Neural progenitor cell (in vitro differentiated cells): ENCODE measurements around the gene SELENOM.

Experiments
- EZH2 ChIP-seq: fragments of 200-600 bp; sonication (generic); IDR thresholded peaks from 2 replicates; pipeline ENCODE4 v1.6.1; 2017; ENCODE audit warnings: antibody characterized with exemption, mild to moderate bottlenecking, moderate library complexity
- EZH2phosphoT487 ChIP-seq: fragments of 200-600 bp; sonication (generic); IDR thresholded peaks from 2 replicates; pipeline ENCODE4 v1.6.1; 2017; ENCODE audit warnings: antibody characterized with exemption
- TF ChIP-seq, protein P1 (sequence below): fragments of 200-600 bp; sonication (generic); IDR thresholded peaks from 2 replicates; pipeline ENCODE4 v1.5.1; 2017; ENCODE audit warnings: antibody characterized with exemption, mild to moderate bottlenecking

DNA sequence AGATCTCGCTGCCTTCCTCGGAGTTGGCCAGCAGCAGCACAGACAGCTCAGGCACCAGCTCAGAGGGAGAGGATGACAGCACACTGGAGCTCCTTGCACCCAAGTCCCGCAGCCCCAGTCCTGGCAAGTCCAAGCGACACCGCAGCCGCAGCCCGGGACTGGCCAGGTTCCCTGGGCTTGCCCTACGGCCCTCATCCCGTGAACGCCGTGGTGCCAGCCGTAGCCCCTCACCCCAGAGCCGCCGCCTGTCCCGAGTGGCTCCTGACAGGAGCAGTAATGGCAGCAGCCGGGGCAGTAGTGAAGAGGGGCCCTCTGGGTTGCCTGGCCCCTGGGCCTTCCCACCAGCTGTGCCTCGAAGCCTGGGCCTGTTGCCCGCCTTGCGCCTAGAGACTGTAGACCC lies 26.5 kb upstream of the SELENOM start:
- TF ChIP-seq EZH2phosphoT487 (no peak), EZH2 (no peak)
- TF ChIP-seq, protein P1, sequence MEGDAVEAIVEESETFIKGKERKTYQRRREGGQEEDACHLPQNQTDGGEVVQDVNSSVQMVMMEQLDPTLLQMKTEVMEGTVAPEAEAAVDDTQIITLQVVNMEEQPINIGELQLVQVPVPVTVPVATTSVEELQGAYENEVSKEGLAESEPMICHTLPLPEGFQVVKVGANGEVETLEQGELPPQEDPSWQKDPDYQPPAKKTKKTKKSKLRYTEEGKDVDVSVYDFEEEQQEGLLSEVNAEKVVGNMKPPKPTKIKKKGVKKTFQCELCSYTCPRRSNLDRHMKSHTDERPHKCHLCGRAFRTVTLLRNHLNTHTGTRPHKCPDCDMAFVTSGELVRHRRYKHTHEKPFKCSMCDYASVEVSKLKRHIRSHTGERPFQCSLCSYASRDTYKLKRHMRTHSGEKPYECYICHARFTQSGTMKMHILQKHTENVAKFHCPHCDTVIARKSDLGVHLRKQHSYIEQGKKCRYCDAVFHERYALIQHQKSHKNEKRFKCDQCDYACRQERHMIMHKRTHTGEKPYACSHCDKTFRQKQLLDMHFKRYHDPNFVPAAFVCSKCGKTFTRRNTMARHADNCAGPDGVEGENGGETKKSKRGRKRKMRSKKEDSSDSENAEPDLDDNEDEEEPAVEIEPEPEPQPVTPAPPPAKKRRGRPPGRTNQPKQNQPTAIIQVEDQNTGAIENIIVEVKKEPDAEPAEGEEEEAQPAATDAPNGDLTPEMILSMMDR: no peak
